Measurements from ENCODE around the gene HIVEP3. TPM values are rescaled to one million over a fixed set of nuclear protein-coding genes. Genes with fewer than 3 reads are reported as not detected.

Gene HIVEP3
- total and polyA plus RNA-seq, 4 donors: 3.0 to 9.4 (median 7.8) TPM

DNA sequence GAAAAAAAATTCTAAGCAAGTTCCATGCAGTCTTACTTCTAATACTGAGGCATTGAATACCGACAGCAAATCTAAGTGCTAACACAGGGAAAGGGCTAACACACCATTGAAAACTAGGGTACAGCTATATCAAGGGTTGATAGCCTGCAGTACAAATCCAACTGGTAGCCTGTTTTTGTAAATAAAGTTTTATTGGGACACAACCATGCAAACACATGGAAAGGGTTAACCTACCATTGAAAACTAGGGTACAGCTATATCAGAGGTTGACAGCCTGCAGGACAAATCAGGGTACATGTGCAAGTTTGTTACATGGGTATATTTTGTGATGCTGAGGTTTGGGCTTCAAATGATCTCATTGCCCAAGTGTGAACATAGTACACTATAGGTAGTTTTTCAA is 212.9 kb downstream of the HIVEP3 start:
- H3K27ac ChIP-seq (ENCODE audit: low read depth, low read length): no peak overlapping the region
- WGBS (ENCODE audit: insufficient coverage): 100% methylated on average over 1 of the region's 1 CpG
- peaks cover 5% of the 10 kb centered on the region for H3K4me1 ChIP-seq (ENCODE audit: control insufficient read depth, insufficient read depth, low read length)
- no peak for DNase-seq (ENCODE audit: low read depth in 4 of 6, low spot score in 6 of 6)
- H3K4me3 ChIP-seq (ENCODE audit: low read depth, low read length): no peak overlapping the region
- H3K36me3 ChIP-seq (ENCODE audit: control insufficient read depth, insufficient read depth, low read length): no peaks in the 10 kb centered on the region
- no peaks in the 10 kb centered on the region for H3K27me3 ChIP-seq (ENCODE audit: control insufficient read depth, insufficient read depth, low read length)
- no peaks in the 10 kb centered on the region for H3K9me3 ChIP-seq (ENCODE audit: control insufficient read depth, insufficient read depth, low read length)

DNA sequence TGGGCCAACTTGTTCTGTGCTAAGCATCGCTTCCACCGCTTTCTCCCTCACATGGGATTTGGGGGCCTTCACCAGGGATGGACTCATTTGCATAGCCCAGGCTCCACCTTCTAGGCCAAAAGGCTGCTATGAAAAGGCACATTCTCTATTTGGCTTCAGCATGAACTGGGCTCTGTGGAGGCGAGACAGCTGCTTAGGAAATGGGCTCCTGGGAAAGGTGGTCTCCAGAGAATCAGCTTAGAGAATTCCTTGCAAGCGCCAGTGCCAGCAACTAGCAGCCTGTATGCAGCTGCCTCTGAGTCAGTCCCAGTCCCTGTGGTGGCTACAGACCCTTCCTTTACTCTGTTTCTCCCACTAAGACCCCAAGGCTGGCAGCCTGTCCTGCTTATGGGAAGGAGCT is 214.5 kb downstream of the HIVEP3 start:
- Histone ChIP-seq H3K36me3 (ENCODE audit: control insufficient read depth, insufficient read depth, low read length) (no peaks in the 10 kb centered on the region), H3K27me3 (ENCODE audit: control insufficient read depth, insufficient read depth, low read length) (no peaks in the 10 kb centered on the region), H3K9me3 (ENCODE audit: control insufficient read depth, insufficient read depth, low read length) (no peaks in the 10 kb centered on the region), H3K4me1 (ENCODE audit: control insufficient read depth, insufficient read depth, low read length) (peaks cover 5% of the 10 kb centered on the region), H3K4me3 (ENCODE audit: low read depth, low read length) (no peak overlapping the region), H3K27ac (ENCODE audit: low read depth, low read length) (no peak overlapping the region)
- 67% methylated on average over 4 of the region's 4 CpGs for WGBS (ENCODE audit: insufficient coverage)
- peak in 1 of 6 donors; percentile 52 for DNase-seq (ENCODE audit: low read depth in 4 of 6, low spot score in 6 of 6)

DNA sequence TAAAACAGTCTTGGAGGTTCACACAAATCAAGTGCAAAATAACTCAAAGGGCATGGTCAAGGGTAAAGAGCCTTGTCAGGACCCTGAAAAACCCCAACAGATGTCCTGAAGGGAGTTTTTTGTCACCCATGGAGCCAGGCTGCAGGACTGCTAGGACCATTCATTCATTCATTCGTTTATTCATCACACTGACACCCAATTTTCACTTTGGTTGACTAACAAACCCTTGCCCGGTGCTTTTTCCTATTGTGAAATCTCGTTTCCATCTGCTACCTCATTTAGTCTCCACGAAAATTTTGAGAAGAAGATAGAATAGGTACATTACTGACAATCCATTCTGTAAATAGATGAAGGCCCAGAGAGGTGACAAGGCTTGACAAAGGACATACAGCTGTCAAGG is 216.0 kb downstream of the HIVEP3 start:
- Histone ChIP-seq H3K36me3 (ENCODE audit: control insufficient read depth, insufficient read depth, low read length) (no peaks in the 10 kb centered on the region), H3K4me1 (ENCODE audit: control insufficient read depth, insufficient read depth, low read length) (peaks cover 5% of the 10 kb centered on the region), H3K27me3 (ENCODE audit: control insufficient read depth, insufficient read depth, low read length) (no peaks in the 10 kb centered on the region), H3K4me3 (ENCODE audit: low read depth, low read length) (no peak overlapping the region), H3K9me3 (ENCODE audit: control insufficient read depth, insufficient read depth, low read length) (no peaks in the 10 kb centered on the region), H3K27ac (ENCODE audit: low read depth, low read length) (no peak overlapping the region)
- 100% methylated on average over 1 of the region's 4 CpGs for WGBS (ENCODE audit: insufficient coverage)
- no peak for DNase-seq (ENCODE audit: low read depth in 4 of 6, low spot score in 6 of 6)

DNA sequence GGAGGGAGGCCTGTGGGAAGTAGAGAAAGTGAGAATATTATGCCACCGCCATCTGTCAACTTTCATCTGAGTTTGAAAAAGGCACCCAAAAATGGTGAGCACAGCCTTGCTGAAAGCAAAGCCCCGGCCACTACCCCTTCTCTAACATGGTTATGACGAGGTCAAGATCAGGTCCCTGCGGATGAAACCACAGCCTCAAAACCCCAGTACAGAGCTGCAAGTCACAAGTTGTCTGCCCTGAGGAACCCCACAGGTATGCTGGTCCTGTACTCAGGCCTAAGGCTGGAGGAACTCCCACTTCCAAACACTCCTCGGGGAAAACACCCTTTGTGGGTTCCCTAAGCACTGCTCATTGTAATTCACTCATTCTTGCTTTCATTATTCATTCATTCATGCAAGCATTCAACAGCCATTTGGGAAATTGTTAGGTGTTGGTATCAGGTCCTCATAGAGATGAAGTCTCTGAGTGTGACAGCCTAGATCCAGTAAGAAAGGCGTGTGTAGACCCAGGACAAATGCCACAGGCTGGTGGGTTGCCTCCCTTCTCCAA is 217.7 kb downstream of the HIVEP3 start:
- DNase-seq (ENCODE audit: low read depth in 4 of 6, low spot score in 6 of 6): no peak
- Histone ChIP-seq H3K4me3 (ENCODE audit: low read depth, low read length) (no peak overlapping the region), H3K4me1 (ENCODE audit: control insufficient read depth, insufficient read depth, low read length) (peaks cover 5% of the 10 kb centered on the region), H3K27me3 (ENCODE audit: control insufficient read depth, insufficient read depth, low read length) (no peaks in the 10 kb centered on the region), H3K27ac (ENCODE audit: low read depth, low read length) (no peak overlapping the region), H3K36me3 (ENCODE audit: control insufficient read depth, insufficient read depth, low read length) (no peaks in the 10 kb centered on the region), H3K9me3 (ENCODE audit: control insufficient read depth, insufficient read depth, low read length) (no peaks in the 10 kb centered on the region)
- WGBS (ENCODE audit: insufficient coverage): 88% methylated on average over 5 of the region's 6 CpGs

DNA sequence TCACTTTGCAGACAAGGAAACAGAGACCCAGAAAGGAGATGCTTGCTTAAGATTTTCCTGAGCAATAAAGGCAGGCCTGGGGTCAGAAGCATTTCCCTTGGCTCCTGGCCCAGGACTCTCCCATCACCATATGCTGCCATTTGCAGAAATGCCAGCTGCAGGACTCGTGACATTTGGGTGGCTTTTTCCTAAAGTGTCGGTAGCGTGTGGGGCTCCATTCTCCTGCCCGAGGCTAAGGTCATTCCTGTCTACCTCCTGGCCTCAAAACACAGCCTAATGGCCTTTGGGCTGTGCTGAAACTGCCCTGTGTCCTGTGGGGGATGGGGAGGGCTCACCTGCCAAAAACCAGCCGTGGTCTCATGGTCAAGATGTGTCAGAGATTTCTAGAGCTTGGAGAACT is 218.1 kb downstream of the HIVEP3 start:
- Histone ChIP-seq H3K27ac (ENCODE audit: low read depth, low read length) (no peak overlapping the region), H3K4me1 (ENCODE audit: control insufficient read depth, insufficient read depth, low read length) (peaks cover 5% of the 10 kb centered on the region), H3K36me3 (ENCODE audit: control insufficient read depth, insufficient read depth, low read length) (no peaks in the 10 kb centered on the region), H3K9me3 (ENCODE audit: control insufficient read depth, insufficient read depth, low read length) (no peaks in the 10 kb centered on the region), H3K27me3 (ENCODE audit: control insufficient read depth, insufficient read depth, low read length) (no peaks in the 10 kb centered on the region), H3K4me3 (ENCODE audit: low read depth, low read length) (no peak overlapping the region)
- 68% methylated on average over 4 of the region's 5 CpGs for WGBS (ENCODE audit: insufficient coverage)
- no peak for DNase-seq (ENCODE audit: low read depth in 4 of 6, low spot score in 6 of 6)

DNA sequence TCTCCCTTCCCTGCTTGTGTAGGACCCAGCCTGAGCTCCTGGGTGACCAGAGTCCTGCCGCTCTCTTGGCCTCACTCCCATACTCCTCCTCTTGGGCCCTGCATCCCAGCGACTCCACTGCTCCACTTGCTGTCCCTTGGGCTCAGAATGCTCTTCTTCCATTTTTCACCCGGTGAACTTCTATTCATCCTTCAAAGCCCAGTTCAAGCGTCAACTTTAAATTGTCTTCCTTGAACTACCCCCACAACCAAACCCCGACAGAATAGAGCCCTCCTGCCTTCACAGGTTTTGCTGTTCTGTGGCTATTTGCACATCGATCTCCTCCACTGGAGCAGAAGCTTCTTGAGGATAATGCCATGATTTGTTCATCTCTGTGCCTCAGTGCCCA is 218.9 kb downstream of the HIVEP3 start:
- Histone ChIP-seq H3K4me1 (ENCODE audit: control insufficient read depth, insufficient read depth, low read length) (peaks cover 5% of the 10 kb centered on the region), H3K27ac (ENCODE audit: low read depth, low read length) (no peak overlapping the region), H3K9me3 (ENCODE audit: control insufficient read depth, insufficient read depth, low read length) (no peaks in the 10 kb centered on the region), H3K36me3 (ENCODE audit: control insufficient read depth, insufficient read depth, low read length) (no peaks in the 10 kb centered on the region), H3K4me3 (ENCODE audit: low read depth, low read length) (no peak overlapping the region), H3K27me3 (ENCODE audit: control insufficient read depth, insufficient read depth, low read length) (no peaks in the 10 kb centered on the region)
- no peak for DNase-seq (ENCODE audit: low read depth in 4 of 6, low spot score in 6 of 6)
- WGBS (ENCODE audit: insufficient coverage): 97% methylated on average over 6 of the region's 6 CpGs

DNA sequence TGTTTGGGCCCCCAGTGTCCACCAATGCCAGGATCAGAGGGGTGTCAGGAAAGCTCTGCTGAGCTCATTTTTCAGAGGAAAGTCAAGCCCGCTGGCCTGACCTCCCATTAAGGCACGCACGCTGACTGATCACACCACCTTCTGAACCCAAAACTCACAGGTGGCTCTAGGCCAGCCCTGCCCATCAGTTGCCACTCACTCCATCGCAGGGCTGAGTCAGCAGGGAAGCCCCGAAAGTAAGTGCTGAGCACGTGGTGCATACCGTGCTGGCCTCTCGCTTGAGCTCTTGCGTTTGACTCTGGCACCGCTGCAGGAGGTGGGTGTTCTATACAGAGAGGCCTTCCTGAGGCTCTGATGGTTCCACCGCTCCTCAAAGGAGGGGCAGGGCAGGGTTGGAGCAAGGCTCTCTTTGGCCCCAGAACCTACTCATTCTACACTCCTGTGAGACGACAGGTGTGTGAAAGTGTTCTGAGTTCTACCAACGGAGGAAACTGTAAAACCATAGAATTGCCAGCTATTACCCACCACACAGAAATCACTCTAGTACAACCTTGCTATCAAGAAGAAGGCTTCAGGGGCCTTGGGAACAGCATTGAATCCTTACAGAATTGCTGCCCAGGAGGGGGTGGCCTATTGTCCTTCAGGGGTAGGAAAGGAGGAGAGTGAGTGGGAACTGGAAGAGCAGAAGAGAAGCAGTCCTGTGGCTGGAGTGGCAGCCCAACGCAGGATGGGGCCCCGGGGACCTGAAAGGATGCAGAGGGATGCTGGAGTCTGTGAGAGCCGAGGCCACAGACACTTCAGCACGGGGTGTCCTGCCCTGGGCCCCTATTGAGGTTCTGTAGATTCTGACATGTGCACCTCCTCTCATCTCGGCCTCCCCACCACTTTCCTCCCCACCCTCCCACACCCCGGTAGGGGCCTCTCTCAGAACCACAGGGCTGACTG is 219.5 kb downstream of the HIVEP3 start:
- no peaks in the 10 kb centered on the region for H3K27me3 ChIP-seq (ENCODE audit: control insufficient read depth, insufficient read depth, low read length)
- H3K36me3 ChIP-seq (ENCODE audit: control insufficient read depth, insufficient read depth, low read length): no peaks in the 10 kb centered on the region
- no peak overlapping the region for H3K27ac ChIP-seq (ENCODE audit: low read depth, low read length)
- no peaks in the 10 kb centered on the region for H3K9me3 ChIP-seq (ENCODE audit: control insufficient read depth, insufficient read depth, low read length)
- WGBS (ENCODE audit: insufficient coverage): 88% methylated on average over 16 of the region's 19 CpGs
- peaks cover 3% of the 10 kb centered on the region for H3K4me1 ChIP-seq (ENCODE audit: control insufficient read depth, insufficient read depth, low read length)
- H3K4me3 ChIP-seq (ENCODE audit: low read depth, low read length): no peak overlapping the region
- no peak for DNase-seq (ENCODE audit: low read depth in 4 of 6, low spot score in 6 of 6)

DNA sequence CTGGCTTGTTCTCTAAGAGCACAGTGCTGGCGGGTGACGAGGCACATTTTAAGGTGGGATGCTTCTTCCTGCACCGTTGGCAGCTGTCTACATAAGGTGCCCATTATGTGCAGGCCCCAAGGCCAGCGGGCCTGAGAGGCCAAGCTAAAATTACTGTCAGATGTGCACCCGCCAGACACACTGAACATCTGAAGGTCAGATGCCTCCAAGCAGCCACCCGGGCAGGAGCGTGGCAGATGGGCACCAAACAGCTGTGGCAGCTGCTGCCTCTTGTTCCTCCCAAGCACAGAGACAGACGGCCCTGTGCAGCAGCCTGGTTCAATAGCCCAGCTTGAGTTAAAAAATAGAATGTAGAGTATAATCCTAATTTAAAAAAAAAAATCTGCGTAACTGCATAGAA is 222.3 kb downstream of the HIVEP3 start:
- 71% methylated on average over 7 of the region's 9 CpGs for WGBS (ENCODE audit: insufficient coverage)
- no peaks in the 10 kb centered on the region for H3K27me3 ChIP-seq (ENCODE audit: control insufficient read depth, insufficient read depth, low read length)
- no peaks in the 10 kb centered on the region for H3K9me3 ChIP-seq (ENCODE audit: control insufficient read depth, insufficient read depth, low read length)
- no peak overlapping the region for H3K4me3 ChIP-seq (ENCODE audit: low read depth, low read length)
- H3K36me3 ChIP-seq (ENCODE audit: control insufficient read depth, insufficient read depth, low read length): no peaks in the 10 kb centered on the region
- DNase-seq (ENCODE audit: low read depth in 4 of 6, low spot score in 6 of 6): peak in 1 of 6 donors; percentile 52
- H3K27ac ChIP-seq (ENCODE audit: low read depth, low read length): no peak overlapping the region
- no peaks in the 10 kb centered on the region for H3K4me1 ChIP-seq (ENCODE audit: control insufficient read depth, insufficient read depth, low read length)

DNA sequence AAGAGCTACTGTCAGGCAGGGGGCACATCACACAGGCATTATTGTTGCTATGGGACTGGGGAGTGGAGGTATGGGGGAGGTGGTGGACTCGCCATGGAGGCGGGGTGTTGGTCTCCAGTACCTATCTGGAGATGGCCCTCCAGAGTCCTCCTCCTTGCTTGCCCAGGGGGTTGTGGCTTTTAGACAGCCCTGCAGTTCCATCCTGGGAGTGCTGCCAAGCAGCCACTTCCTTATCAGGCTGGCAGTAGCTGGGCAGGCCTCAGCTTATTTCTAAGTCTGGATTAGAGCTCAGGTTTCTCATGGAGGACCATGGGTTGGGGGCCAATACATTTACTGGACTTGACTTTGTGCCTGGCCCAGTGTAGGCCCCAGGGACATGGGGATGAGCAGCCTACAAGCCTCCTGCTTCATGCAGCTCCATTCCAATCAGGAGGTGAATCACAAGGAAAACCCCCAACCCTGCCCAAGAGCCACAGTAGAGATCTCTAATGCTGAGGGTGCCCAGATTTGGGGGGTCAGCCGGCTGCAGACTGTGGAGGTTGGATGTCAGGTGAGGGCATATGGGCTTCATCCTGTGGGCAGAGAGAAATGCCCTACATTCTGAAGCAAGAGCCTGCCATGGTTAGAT is 223.5 kb downstream of the HIVEP3 start:
- Histone ChIP-seq H3K4me3 (ENCODE audit: low read depth, low read length) (no peak overlapping the region), H3K4me1 (ENCODE audit: control insufficient read depth, insufficient read depth, low read length) (peaks cover 1% of the 10 kb centered on the region), H3K27me3 (ENCODE audit: control insufficient read depth, insufficient read depth, low read length) (no peaks in the 10 kb centered on the region), H3K9me3 (ENCODE audit: control insufficient read depth, insufficient read depth, low read length) (no peaks in the 10 kb centered on the region), H3K36me3 (ENCODE audit: control insufficient read depth, insufficient read depth, low read length) (no peaks in the 10 kb centered on the region), H3K27ac (ENCODE audit: low read depth, low read length) (no peak overlapping the region)
- WGBS (ENCODE audit: insufficient coverage): 100% methylated on average over 3 of the region's 3 CpGs
- DNase-seq (ENCODE audit: low read depth in 4 of 6, low spot score in 6 of 6): no peak
